ENCODE measurements around the gene PNPLA8.
A peak's percentile ranks its signal among the peaks of the same experiment; 100 is the strongest.

Gene PNPLA8

GRCh38 chr7:108525985-108526767 lies at the start of gene PNPLA8:
PNPLA8 (minus strand) TSS chr7:108526135; CDS start chr7:108515491, 10,644 bp downstream.
- peak within 1 kb of the TSS; percentile 93 for H3K4me3 ChIP-seq (ENCODE audit: low read length)
- peak; percentile 99 for DNase-seq (ENCODE audit: low read depth)
- TF ChIP-seq, protein P1, sequence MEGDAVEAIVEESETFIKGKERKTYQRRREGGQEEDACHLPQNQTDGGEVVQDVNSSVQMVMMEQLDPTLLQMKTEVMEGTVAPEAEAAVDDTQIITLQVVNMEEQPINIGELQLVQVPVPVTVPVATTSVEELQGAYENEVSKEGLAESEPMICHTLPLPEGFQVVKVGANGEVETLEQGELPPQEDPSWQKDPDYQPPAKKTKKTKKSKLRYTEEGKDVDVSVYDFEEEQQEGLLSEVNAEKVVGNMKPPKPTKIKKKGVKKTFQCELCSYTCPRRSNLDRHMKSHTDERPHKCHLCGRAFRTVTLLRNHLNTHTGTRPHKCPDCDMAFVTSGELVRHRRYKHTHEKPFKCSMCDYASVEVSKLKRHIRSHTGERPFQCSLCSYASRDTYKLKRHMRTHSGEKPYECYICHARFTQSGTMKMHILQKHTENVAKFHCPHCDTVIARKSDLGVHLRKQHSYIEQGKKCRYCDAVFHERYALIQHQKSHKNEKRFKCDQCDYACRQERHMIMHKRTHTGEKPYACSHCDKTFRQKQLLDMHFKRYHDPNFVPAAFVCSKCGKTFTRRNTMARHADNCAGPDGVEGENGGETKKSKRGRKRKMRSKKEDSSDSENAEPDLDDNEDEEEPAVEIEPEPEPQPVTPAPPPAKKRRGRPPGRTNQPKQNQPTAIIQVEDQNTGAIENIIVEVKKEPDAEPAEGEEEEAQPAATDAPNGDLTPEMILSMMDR (conservative IDR thresholded peaks at IDR 0.05; ENCODE audit: low read length) = no peak; the same call in 1 of the 2 replicates

DNA sequence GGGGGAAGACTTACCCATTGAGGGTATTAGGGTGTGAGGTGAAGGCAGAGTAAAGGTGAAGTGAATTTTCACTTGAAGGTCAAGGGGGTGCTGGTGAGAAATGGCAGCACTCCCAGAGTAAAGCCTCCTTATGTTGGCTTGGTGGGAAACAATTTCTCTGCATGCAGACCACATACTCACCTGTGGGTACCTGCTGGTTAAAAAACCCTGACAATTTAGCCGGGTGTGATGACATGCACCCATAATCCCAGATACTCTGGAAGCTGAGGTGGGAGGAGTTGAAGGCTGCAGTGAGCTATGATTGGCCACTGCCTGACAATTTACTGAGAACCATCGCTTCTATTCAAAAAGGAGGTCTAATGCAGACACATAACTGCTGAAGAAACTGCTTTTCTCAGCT lies 49.2 kb upstream of the PNPLA8 start:
- H3K4me3 ChIP-seq (ENCODE audit: low read length) = no peak overlapping the region
- no peak for DNase-seq (ENCODE audit: low read depth)
- TF ChIP-seq, protein P1 (conservative IDR thresholded peaks at IDR 0.05; ENCODE audit: low read length) = no peak

- DNase-seq (ENCODE audit: low read depth) = no peak
- TF ChIP-seq, protein P1 (conservative IDR thresholded peaks at IDR 0.05; ENCODE audit: low read length) = no peak
- no peak overlapping the region for H3K4me3 ChIP-seq (ENCODE audit: low read length)
These were observed 46.5 kb upstream of the PNPLA8 start for GRCh38 chr7:108572480-108572879.

- peak overlapping the region; percentile 85 for H3K4me3 ChIP-seq (ENCODE audit: low read length)
- DNase-seq (ENCODE audit: low read depth) = peak; percentile 29
- TF ChIP-seq, protein P1 (conservative IDR thresholded peaks at IDR 0.05; ENCODE audit: low read length) = no peak
These were observed 44.3 kb upstream of the PNPLA8 start for GRCh38 chr7:108570146-108570755.

DNA sequence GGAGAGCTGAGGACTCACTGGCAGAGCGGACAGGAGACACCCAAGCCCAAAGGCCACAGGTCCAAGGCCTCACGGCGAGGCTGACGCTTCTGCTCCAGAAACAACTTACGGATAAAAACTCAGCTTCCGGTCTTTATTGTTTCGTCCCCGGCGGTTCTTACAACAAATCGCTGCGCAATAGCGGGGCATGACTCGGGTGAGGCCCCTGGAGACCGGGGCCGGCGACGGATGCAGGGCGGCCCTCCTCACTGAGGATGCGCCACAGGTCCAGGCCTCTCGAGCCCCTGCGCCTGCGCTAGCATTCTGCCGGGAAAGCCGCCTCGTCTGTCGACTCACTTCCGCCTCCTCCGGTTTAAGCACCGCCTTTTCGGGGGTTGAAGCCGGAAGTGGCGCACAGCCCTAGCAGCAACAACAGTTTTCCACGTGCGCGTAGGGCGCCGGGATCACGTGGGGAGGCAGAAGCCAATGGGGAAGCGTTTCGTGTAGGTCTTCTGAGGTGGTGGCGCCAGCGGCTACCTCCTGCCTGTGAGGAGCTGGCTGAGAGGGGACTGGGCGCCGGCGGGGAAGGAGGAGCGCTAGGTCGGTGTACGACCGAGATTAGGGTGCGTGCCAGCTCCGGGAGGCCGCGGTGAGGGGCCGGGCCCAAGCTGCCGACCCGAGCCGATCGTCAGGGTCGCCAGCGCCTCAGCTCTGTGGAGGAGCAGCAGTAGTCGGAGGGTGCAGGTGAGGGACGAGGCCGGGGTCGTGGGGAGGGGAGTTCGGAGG lies 43.6 kb upstream of the PNPLA8 start, which contains the start of the genes DNAJB9 and THAP5:
Gene DNAJB9, plus strand, starts transcription at position 494 of the 765 bp plus-strand sequence. CDS start 1,853 bp downstream, outside the sequence.
Gene THAP5, minus strand, starts transcription at position 326 of the 765 bp plus-strand sequence. Its CDS starts 137 bp downstream, at position 189.
- peak; percentile 99 for DNase-seq (ENCODE audit: low read depth)
- TF ChIP-seq, protein P1 (conservative IDR thresholded peaks at IDR 0.05; ENCODE audit: low read length) = no peak
- H3K4me3 ChIP-seq (ENCODE audit: low read length) = peak within 1 kb of the TSS; percentile 85

GRCh38 chr7:108568801-108569380 lies 43.0 kb upstream of the PNPLA8 start:
- no peak for DNase-seq (ENCODE audit: low read depth)
- TF ChIP-seq, protein P1 (conservative IDR thresholded peaks at IDR 0.05; ENCODE audit: low read length) = no peak
- peak overlapping the region; percentile 78 for H3K4me3 ChIP-seq (ENCODE audit: low read length)

All from AG10803 (cell line).